ENCODE results near the gene TMEM255B. TPM values are rescaled to one million over a fixed set of nuclear protein-coding genes. Genes with fewer than 3 reads are reported as not detected.

The TMEM255B gene
- total RNA-seq, 1 experiment from 2014 or later: 4.7 TPM

DNA sequence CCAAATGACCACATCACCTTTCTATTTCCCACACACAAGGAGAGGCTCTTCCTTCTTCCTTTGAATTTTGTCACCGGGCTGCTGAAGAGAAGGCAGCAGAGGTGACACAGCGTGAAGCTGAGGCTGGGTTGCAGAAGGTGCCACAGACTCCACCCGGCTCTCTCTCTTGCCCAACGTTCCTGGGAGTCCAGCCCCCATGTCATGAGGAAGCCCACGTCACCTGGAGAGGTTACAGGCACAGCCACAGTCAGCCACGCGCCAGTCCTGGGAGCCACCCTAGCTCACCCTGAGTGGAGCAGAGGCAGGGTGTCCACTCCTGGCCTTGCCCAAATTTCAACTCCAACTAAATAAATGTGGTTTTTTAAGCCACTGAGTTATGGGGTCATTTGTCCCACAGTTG lies 4.8 kb upstream of the TMEM255B start:
- H3K9me3 Mint-ChIP-seq: peaks cover 32% of the 10 kb centered on the region
- no peak overlapping the region for H3K4me3 Mint-ChIP-seq
- ATAC-seq: no peak
- H3K36me3 Mint-ChIP-seq: peaks cover 15% of the 10 kb centered on the region
- ChIA-PET CTCF (interaction anchor here (1.0 kb wide), 1 partner anchor 12 kb away, joined by 3 read pairs; no protein-coding TSS in a partner anchor), POLR2A (no interaction called here)
- peaks cover 7% of the 10 kb centered on the region for H3K4me1 Mint-ChIP-seq
- TF ChIP-seq HMGA2 (CRISPR knock-in tag; IDR thresholded peaks at IDR 0.05): no peak
- H3K27ac Mint-ChIP-seq: no peak overlapping the region
- no peak for DNase-seq (ENCODE audit: low spot score)
- peaks cover 21% of the 10 kb centered on the region for H3K27me3 Mint-ChIP-seq (ENCODE audit: low read depth)

DNA sequence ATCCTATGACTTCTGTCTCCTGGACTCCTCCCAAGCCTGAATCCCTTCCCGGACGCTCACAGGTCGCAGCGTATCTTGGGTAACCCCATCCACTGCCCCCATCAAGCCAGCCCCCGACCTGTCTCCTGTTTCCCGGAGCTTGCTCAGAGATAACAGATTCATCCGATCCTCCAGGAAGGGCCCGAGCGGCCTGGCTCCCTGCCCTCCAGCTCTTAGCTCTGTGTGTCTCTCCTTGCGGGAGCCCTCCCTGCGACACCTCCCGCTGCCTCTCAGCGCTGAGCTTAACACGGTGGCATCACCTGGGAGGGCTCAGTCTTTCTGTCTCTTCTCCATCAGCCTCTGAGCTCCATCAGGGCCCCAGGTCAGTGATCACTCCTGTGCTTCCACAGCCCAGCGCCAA lies 4.3 kb upstream of the TMEM255B start:
- DNase-seq (ENCODE audit: low spot score) (no peak), ATAC-seq (no peak)
- H3K4me1 Mint-ChIP-seq: peaks cover 9% of the 10 kb centered on the region
- H3K27me3 Mint-ChIP-seq (ENCODE audit: low read depth): peaks cover 26% of the 10 kb centered on the region
- ChIA-PET CTCF (interaction anchor here (1.0 kb wide), 1 partner anchor 13 kb away, joined by 3 read pairs; no protein-coding TSS in a partner anchor), POLR2A (no interaction called here)
- H3K9me3 Mint-ChIP-seq: peaks cover 32% of the 10 kb centered on the region
- H3K36me3 Mint-ChIP-seq: peaks cover 15% of the 10 kb centered on the region
- H3K4me3 Mint-ChIP-seq: no peak overlapping the region
- TF ChIP-seq, protein P1, sequence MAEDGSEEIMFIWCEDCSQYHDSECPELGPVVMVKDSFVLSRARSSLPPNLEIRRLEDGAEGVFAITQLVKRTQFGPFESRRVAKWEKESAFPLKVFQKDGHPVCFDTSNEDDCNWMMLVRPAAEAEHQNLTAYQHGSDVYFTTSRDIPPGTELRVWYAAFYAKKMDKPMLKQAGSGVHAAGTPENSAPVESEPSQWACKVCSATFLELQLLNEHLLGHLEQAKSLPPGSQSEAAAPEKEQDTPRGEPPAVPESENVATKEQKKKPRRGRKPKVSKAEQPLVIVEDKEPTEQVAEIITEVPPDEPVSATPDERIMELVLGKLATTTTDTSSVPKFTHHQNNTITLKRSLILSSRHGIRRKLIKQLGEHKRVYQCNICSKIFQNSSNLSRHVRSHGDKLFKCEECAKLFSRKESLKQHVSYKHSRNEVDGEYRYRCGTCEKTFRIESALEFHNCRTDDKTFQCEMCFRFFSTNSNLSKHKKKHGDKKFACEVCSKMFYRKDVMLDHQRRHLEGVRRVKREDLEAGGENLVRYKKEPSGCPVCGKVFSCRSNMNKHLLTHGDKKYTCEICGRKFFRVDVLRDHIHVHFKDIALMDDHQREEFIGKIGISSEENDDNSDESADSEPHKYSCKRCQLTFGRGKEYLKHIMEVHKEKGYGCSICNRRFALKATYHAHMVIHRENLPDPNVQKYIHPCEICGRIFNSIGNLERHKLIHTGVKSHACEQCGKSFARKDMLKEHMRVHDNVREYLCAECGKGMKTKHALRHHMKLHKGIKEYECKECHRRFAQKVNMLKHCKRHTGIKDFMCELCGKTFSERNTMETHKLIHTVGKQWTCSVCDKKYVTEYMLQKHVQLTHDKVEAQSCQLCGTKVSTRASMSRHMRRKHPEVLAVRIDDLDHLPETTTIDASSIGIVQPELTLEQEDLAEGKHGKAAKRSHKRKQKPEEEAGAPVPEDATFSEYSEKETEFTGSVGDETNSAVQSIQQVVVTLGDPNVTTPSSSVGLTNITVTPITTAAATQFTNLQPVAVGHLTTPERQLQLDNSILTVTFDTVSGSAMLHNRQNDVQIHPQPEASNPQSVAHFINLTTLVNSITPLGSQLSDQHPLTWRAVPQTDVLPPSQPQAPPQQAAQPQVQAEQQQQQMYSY (CRISPR knock-in tag; IDR thresholded peaks at IDR 0.05): no peak
- no peak overlapping the region for H3K27ac Mint-ChIP-seq

DNA sequence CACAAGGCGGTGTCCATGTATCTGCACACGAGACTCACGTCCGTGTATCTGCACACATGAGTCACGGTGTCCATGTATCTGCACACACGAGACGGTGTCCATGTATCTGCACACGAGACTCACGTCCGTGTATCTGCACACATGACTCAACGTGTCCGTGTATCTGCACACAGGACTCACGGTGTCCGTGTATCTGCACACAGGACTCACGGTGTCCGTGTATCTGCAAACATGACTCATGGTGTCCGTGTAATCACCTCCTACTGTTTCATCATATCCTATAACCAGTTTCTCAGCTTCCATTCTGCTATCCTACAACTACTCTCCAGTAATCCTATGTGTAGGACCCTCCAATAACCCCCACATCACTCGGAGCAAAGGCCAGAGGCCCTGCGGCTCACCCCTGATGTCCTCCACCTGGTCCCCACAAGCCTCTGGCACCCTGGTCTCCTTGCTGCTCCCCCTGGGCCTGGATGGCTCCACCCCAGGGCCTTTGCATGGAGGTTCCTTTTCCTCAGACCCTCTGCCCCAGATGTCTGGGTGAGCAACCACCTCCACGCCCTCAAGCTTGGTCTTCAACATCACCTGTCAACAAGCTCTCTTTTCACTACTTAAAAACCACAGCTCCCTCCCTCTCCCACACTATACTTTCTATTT lies 2.5 kb upstream of the TMEM255B start:
- Mint-ChIP-seq H3K4me1 (peaks cover 11% of the 10 kb centered on the region), H3K4me3 (no peak overlapping the region), H3K9me3 (peaks cover 18% of the 10 kb centered on the region), H3K36me3 (peaks cover 4% of the 10 kb centered on the region; the same call in 1 of the 2 replicates), H3K27ac (no peak overlapping the region), H3K27me3 (ENCODE audit: low read depth) (peaks cover 42% of the 10 kb centered on the region)
- TF ChIP-seq, protein P2, sequence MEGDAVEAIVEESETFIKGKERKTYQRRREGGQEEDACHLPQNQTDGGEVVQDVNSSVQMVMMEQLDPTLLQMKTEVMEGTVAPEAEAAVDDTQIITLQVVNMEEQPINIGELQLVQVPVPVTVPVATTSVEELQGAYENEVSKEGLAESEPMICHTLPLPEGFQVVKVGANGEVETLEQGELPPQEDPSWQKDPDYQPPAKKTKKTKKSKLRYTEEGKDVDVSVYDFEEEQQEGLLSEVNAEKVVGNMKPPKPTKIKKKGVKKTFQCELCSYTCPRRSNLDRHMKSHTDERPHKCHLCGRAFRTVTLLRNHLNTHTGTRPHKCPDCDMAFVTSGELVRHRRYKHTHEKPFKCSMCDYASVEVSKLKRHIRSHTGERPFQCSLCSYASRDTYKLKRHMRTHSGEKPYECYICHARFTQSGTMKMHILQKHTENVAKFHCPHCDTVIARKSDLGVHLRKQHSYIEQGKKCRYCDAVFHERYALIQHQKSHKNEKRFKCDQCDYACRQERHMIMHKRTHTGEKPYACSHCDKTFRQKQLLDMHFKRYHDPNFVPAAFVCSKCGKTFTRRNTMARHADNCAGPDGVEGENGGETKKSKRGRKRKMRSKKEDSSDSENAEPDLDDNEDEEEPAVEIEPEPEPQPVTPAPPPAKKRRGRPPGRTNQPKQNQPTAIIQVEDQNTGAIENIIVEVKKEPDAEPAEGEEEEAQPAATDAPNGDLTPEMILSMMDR (IDR thresholded peaks at IDR 0.05): no peak
- TF ChIP-seq JAZF1 (CRISPR knock-in tag; IDR thresholded peaks at IDR 0.05) (no peak), SMAD4 (CRISPR knock-in tag; IDR thresholded peaks at IDR 0.05) (no peak), GABPB1 (CRISPR knock-in tag; IDR thresholded peaks at IDR 0.05) (peak; percentile 76), NR2C2 (CRISPR knock-in tag; IDR thresholded peaks at IDR 0.05) (no peak)
- TF ChIP-seq, protein P3, sequence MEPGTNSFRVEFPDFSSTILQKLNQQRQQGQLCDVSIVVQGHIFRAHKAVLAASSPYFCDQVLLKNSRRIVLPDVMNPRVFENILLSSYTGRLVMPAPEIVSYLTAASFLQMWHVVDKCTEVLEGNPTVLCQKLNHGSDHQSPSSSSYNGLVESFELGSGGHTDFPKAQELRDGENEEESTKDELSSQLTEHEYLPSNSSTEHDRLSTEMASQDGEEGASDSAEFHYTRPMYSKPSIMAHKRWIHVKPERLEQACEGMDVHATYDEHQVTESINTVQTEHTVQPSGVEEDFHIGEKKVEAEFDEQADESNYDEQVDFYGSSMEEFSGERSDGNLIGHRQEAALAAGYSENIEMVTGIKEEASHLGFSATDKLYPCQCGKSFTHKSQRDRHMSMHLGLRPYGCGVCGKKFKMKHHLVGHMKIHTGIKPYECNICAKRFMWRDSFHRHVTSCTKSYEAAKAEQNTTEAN (CRISPR knock-in tag; IDR thresholded peaks at IDR 0.05): no peak
- TF ChIP-seq, protein P4, sequence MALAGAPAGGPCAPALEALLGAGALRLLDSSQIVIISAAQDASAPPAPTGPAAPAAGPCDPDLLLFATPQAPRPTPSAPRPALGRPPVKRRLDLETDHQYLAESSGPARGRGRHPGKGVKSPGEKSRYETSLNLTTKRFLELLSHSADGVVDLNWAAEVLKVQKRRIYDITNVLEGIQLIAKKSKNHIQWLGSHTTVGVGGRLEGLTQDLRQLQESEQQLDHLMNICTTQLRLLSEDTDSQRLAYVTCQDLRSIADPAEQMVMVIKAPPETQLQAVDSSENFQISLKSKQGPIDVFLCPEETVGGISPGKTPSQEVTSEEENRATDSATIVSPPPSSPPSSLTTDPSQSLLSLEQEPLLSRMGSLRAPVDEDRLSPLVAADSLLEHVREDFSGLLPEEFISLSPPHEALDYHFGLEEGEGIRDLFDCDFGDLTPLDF (CRISPR knock-in tag; IDR thresholded peaks at IDR 0.05): no peak
- TF ChIP-seq, protein P5, sequence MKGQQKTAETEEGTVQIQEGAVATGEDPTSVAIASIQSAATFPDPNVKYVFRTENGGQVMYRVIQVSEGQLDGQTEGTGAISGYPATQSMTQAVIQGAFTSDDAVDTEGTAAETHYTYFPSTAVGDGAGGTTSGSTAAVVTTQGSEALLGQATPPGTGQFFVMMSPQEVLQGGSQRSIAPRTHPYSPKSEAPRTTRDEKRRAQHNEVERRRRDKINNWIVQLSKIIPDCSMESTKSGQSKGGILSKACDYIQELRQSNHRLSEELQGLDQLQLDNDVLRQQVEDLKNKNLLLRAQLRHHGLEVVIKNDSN (CRISPR knock-in tag; IDR thresholded peaks at IDR 0.05): no peak
- DNase-seq (ENCODE audit: low spot score): no peak
- POLR2A ChIA-PET: no interaction called here
- no peak for ATAC-seq
- CTCF ChIA-PET: no interaction called here
